ENCODE data around the gene ITGB2.
A peak's percentile ranks its signal among the peaks of the same experiment; 100 is the strongest.

- TF ChIP-seq, protein P1, sequence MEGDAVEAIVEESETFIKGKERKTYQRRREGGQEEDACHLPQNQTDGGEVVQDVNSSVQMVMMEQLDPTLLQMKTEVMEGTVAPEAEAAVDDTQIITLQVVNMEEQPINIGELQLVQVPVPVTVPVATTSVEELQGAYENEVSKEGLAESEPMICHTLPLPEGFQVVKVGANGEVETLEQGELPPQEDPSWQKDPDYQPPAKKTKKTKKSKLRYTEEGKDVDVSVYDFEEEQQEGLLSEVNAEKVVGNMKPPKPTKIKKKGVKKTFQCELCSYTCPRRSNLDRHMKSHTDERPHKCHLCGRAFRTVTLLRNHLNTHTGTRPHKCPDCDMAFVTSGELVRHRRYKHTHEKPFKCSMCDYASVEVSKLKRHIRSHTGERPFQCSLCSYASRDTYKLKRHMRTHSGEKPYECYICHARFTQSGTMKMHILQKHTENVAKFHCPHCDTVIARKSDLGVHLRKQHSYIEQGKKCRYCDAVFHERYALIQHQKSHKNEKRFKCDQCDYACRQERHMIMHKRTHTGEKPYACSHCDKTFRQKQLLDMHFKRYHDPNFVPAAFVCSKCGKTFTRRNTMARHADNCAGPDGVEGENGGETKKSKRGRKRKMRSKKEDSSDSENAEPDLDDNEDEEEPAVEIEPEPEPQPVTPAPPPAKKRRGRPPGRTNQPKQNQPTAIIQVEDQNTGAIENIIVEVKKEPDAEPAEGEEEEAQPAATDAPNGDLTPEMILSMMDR (IDR thresholded peaks at IDR 0.05; ENCODE audit: low read depth, low read length) = peak; percentile 51
- no peak for TF ChIP-seq EZH2phosphoT487 (IDR thresholded peaks at IDR 0.05; ENCODE audit: low read depth)
Measured at GRCh38 chr21:44875316-44875700, 45.4 kb downstream of the ITGB2 start.

Measured in OCI-LY3 (cell line).